WI38 (cell line): ENCODE results near the gene BANF1.

Source experiments
- H3K4me3 ChIP-seq: 2 replicates; pipeline ENCODE4 v1.5.1; 2011; ENCODE audit warnings: low read depth, mild to moderate bottlenecking, control low read depth, low read length
- CTCF ChIP-seq: IDR thresholded peaks from 2 replicates; pipeline ENCODE4 v1.5.1; 2012; ENCODE audit warnings: low read depth, mild to moderate bottlenecking, control low read depth, low read length

BANF1 gene

GRCh38 chr11:65988791-65989592 is 13.3 kb upstream of the BANF1 start:
- no peak overlapping the region for H3K4me3 ChIP-seq
- TF ChIP-seq CTCF = peak; percentile 93

DNA sequence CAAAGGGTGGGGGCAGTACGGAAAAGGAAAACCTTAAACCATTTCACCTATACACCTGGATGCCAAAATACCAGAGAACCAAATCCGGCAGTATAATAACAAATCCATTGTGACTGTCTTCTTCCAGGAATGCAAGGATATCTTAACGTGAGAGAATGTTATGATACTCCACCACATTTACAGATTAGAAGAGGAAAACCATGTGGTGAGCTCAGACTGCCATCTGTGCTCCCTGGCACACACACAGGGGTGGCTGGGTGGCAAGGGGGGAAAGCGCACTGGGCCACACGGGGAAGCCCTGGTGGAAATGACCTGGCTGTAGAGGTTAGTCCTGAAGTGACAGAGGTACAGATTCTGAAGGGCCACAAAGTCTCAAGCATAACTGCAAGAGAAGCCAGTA is 10.2 kb upstream of the BANF1 start:
- no peak for TF ChIP-seq CTCF
- H3K4me3 ChIP-seq = no peak overlapping the region

GRCh38 chr11:65997286-65997685 is 5.0 kb upstream of the BANF1 start:
- TF ChIP-seq CTCF = no peak
- no peak overlapping the region for H3K4me3 ChIP-seq

DNA sequence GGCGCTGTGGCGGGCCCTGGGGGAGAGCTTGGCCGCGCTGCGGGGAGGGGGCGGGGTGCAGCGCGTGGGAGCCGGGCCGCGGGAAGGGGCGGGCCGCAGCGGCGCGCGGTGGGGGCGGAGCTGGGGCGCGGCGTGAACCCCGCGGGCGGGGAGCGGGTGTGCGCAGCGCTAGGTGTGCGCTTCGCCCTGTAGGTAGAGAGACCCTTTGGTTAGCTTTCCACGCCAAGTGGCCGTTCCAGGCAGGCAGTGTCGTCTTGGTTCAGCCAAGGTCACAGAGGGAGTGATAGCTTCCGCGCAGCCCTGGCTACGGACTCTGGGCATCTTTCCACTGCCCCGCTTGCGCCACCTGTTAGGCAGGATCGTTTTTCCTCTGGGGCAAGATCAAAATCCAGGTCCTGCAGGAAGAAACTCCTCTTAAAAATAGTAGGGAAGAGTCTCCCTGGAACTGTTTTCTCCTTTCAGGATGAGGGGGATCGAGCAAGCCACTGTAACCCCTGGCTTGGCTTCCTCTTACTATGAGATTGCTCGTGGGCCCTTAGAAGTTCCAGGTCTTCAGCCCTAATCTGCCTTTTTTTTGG is 434 bp downstream of the BANF1 start:
- H3K4me3 ChIP-seq = peak overlapping the region; percentile 99
- TF ChIP-seq CTCF = no peak

DNA sequence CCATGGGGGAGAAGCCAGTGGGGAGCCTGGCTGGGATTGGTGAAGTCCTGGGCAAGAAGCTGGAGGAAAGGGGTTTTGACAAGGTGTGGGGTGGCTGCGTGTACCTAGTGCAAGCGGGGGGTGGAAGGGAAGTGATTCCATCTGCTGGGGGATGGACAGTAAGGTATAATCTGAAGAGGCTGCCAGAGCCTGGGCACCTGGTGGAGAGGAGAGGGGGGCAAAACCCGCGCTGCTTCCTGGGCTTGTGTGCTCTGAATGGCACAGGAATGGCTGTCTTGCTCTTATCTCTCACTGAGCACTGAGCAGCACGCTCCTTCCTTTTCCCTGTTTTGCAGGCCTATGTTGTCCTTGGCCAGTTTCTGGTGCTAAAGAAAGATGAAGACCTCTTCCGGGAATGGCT is 988 bp downstream of the BANF1 start:
- peak overlapping the region; percentile 99 for H3K4me3 ChIP-seq
- no peak for TF ChIP-seq CTCF

- TF ChIP-seq CTCF = no peak
- no peak overlapping the region for H3K4me3 ChIP-seq
Measured at GRCh38 chr11:66004186-66004585, 1.9 kb downstream of the BANF1 start.

DNA sequence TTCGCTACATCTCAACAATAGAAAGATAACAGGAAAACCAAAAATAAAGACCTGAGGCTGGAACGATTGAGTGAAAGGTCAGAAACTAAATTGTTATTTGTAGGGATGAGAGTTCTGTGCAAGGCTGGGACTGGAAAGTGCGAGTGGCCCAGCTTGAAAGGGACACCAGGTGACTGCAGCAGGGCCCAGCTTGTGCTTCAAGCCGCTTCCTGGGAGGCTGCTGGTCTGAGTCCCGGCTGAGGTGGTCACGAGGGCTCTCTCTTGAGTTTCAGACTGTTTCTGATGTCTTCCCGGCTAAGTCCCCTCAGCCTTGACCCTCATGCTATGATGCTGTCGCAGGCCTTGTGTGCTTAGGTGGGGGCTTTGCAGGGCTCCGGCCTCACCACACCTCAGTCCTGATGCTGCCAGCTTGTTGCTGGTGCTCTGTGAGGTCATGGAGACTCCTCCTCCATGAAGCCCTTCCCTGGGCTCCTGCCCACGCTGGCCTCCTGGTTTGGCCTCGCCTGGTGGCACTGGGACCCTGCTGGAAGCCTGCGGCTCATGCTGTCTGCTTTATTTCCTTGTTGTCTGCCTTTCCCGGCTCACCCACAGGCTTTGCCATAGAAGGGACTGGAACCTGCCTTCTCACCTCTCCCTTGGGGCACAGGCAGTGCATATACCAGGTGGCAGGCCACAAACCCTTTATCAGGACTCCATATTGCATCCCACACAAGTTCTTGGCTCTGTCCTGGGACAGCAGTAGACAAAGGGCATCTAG is 4.0 kb downstream of the BANF1 start:
- no peak for TF ChIP-seq CTCF
- H3K4me3 ChIP-seq = no peak overlapping the region
